Astrocyte of the cerebellum (primary cell): ENCODE results near the gene ROR2.

Source experiments
- DNase-seq: peaks from one replicate; pipeline ENCODE4 v3.0.0-alpha.2; 2011; ENCODE audit warnings: low read depth
- H3K4me3 ChIP-seq: 2 replicates; pipeline ENCODE4 v1.5.1; 2011; ENCODE audit warnings: mild to moderate bottlenecking, low read depth, low read length, moderate library complexity
- CTCF ChIP-seq: IDR thresholded peaks from 2 replicates; pipeline ENCODE4 v1.5.1; 2012; ENCODE audit warnings: low read length, low read depth, moderate library complexity, mild to moderate bottlenecking; ENCODE audit errors: missing control alignments
- in situ Hi-C: cut with HindIII; loops from 2 replicates; pipeline ENCODE4 v1.10.0; 2017; ENCODE audit warnings: low sequenced_read_pairs

Gene ROR2

GRCh38 chr9:91904588-91905236, 45.3 kb downstream of the ROR2 start:
- no peak for TF ChIP-seq CTCF
- in situ Hi-C loops = no loop called here

GRCh38 chr9:91903126-91903911, 46.7 kb downstream of the ROR2 start:
- DNase-seq = no peak
- no peak overlapping the region for H3K4me3 ChIP-seq
- no peak for TF ChIP-seq CTCF
- in situ Hi-C loops = no loop called here

More at GRCh38 chr9:91904588-91905236, 45.3 kb downstream of the ROR2 start:
- no peak for DNase-seq
- H3K4me3 ChIP-seq = no peak overlapping the region

GRCh38 chr9:91902475-91903125, 47.4 kb downstream of the ROR2 start:
- no peak for DNase-seq
- in situ Hi-C loops = no loop called here
- H3K4me3 ChIP-seq = no peak overlapping the region
- no peak for TF ChIP-seq CTCF

GRCh38 chr9:91900797-91901177, 49.2 kb downstream of the ROR2 start:
- no peak overlapping the region for H3K4me3 ChIP-seq
- DNase-seq = no peak
- no peak for TF ChIP-seq CTCF
- in situ Hi-C loops = no loop called here

GRCh38 chr9:91900055-91900796, 49.8 kb downstream of the ROR2 start:
- TF ChIP-seq CTCF = no peak
- in situ Hi-C loops = no loop called here
- DNase-seq = no peak
- H3K4me3 ChIP-seq = no peak overlapping the region

- TF ChIP-seq CTCF = no peak
- in situ Hi-C loops = no loop called here
- no peak overlapping the region for H3K4me3 ChIP-seq
- no peak for DNase-seq
These were observed 50.4 kb downstream of the ROR2 start for GRCh38 chr9:91899594-91899993.
